Measurements from ENCODE around the gene LAT.
"Not testable (repeated sequence)": the region's sequence is repeated elsewhere in the genome, so short reads cannot be mapped to it uniquely, and the experiment has no call there.

The LAT gene

DNA sequence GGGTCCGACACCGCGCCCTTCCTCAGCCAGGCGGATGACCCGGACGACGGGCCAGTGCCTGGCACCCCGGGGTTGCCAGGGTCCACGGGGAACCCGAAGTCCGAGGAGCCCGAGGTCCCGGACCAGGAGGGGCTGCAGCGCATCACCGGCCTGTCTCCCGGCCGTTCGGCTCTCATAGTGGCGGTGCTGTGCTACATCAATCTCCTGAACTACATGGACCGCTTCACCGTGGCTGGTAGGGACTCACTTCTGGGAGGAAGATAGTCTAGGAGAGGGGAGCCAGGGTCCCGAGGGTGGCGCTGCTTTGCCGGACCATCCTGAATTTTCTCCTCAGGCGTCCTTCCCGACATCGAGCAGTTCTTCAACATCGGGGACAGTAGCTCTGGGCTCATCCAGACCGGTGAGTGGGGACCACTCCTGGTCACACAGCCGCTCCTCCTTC is 9.7 kb upstream of the LAT start:
- Histone ChIP-seq H3K4me3 (ENCODE audit: severe bottlenecking) (peak overlapping the region; percentile 56), H3K4me1 (ENCODE audit: insufficient read depth, poor library complexity, severe bottlenecking) (no peaks in the 10 kb centered on the region), H3K27ac (ENCODE audit: poor library complexity, severe bottlenecking) (peak overlapping the region; percentile 67), H3K27me3 (ENCODE audit: insufficient read depth, poor library complexity, severe bottlenecking) (no peaks in the 10 kb centered on the region), H3K9me3 (ENCODE audit: severe bottlenecking) (no peaks in the 10 kb centered on the region), H3K36me3 (ENCODE audit: low read depth) (no peaks in the 10 kb centered on the region)
- peak; percentile 13 for ATAC-seq (ENCODE audit: low read depth)
- TF ChIP-seq, protein P1, sequence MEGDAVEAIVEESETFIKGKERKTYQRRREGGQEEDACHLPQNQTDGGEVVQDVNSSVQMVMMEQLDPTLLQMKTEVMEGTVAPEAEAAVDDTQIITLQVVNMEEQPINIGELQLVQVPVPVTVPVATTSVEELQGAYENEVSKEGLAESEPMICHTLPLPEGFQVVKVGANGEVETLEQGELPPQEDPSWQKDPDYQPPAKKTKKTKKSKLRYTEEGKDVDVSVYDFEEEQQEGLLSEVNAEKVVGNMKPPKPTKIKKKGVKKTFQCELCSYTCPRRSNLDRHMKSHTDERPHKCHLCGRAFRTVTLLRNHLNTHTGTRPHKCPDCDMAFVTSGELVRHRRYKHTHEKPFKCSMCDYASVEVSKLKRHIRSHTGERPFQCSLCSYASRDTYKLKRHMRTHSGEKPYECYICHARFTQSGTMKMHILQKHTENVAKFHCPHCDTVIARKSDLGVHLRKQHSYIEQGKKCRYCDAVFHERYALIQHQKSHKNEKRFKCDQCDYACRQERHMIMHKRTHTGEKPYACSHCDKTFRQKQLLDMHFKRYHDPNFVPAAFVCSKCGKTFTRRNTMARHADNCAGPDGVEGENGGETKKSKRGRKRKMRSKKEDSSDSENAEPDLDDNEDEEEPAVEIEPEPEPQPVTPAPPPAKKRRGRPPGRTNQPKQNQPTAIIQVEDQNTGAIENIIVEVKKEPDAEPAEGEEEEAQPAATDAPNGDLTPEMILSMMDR (IDR thresholded peaks at IDR 0.05; ENCODE audit: poor library complexity, severe bottlenecking): no peak
- DNase-seq (ENCODE audit: low spot score): no peak

DNA sequence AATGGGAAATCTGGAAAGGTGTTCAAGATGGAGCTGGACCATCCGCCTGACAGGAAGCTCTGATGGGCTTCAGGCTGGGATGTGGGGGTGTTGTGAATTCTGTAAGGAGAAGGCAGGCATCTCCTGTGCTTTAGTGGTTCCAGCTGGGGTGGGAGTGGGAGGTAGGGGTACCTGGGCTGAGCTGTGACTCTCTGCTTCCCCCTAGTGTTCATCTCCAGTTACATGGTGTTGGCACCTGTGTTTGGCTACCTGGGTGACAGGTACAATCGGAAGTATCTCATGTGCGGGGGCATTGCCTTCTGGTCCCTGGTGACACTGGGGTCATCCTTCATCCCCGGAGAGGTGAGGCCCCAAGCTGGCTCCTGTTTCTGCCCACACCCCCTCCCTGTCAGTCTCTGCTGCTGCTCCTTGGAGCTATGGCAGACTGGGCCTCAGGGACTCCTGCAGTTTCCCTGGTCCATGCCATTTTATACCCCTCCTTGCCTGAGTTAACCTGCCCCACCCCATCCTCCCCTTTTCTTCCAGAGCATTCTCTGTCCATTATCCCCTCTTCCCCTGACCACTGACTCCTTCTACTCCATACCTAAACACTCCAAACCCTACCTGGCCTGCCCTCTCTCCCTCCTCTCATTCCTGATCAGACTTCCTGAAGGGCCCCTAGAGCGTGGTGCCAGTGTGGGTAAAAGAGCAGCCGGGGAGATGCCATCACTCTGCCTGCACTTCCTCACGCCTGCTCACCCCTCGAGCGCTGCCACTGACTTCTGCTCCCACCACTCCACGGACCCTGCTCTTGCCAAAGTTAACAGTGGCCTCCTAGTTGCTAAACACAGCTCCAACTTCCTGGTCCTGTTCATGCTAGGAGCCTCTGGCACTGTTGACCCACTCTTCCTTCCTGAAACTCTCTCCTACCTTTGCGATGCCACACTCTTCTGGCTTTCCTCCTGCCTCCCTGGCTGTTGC is 6.9 kb upstream of the LAT start:
- no peak for DNase-seq (ENCODE audit: low spot score)
- H3K9me3 ChIP-seq (ENCODE audit: severe bottlenecking): no peaks in the 10 kb centered on the region
- peaks cover 18% of the 10 kb centered on the region; the same call in 1 of the 2 replicates for H3K36me3 ChIP-seq (ENCODE audit: low read depth)
- TF ChIP-seq, protein P1 (IDR thresholded peaks at IDR 0.05; ENCODE audit: poor library complexity, severe bottlenecking): peak; percentile 73
- H3K27ac ChIP-seq (ENCODE audit: poor library complexity, severe bottlenecking): no peak overlapping the region
- no peak for ATAC-seq (ENCODE audit: low read depth)
- no peaks in the 10 kb centered on the region for H3K4me1 ChIP-seq (ENCODE audit: insufficient read depth, poor library complexity, severe bottlenecking)
- H3K27me3 ChIP-seq (ENCODE audit: insufficient read depth, poor library complexity, severe bottlenecking): no peaks in the 10 kb centered on the region
- no peak overlapping the region for H3K4me3 ChIP-seq (ENCODE audit: severe bottlenecking)

DNA sequence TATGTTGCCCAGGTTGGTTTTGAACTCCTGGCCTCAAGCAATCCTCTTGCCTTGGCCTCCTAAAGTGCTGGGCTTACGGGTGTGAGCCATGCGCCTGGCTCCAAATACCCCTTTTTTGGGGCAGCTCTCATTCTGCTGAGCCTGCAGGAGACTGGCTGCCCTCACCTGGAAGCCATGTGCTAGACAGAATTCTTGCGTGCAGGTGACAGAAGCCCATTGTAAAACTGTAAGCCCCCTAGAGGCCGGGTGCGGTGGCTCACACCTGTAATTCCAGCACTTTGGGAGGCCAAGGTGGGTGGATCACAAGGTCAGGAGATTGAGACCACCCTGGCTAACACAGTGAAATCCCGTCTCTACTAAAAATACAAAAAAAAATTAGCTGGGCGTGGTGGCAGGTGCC is 4.5 kb upstream of the LAT start:
- H3K4me1 ChIP-seq (ENCODE audit: insufficient read depth, poor library complexity, severe bottlenecking); H3K27ac ChIP-seq (ENCODE audit: poor library complexity, severe bottlenecking); ATAC-seq (ENCODE audit: low read depth); DNase-seq (ENCODE audit: low spot score); H3K9me3 ChIP-seq (ENCODE audit: severe bottlenecking); H3K4me3 ChIP-seq (ENCODE audit: severe bottlenecking); H3K27me3 ChIP-seq (ENCODE audit: insufficient read depth, poor library complexity, severe bottlenecking): not testable (repeated sequence)
- H3K36me3 ChIP-seq (ENCODE audit: low read depth): peaks cover 23% of the 10 kb centered on the region; the same call in 1 of the 2 replicates

DNA sequence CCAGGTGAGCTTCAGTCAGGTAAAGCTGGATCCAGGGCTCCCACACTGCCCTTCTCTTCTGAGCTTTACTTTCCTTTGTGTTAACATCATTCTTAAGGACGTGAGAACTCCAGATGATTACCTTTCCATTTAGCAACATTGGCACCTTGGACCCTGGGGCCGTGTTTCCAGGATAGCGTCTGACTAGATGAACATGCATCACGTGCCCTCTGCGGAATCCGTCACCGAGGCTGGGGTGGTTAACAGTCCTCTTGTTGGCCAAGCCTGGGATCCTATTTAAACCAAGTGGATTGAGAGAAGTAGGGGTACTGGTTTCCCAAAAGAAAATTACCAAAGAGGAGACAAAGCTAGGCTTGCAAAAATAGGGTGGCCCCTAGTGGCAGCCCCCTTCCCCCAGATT is 3.9 kb upstream of the LAT start:
- H3K4me1 ChIP-seq (ENCODE audit: insufficient read depth, poor library complexity, severe bottlenecking): no peaks in the 10 kb centered on the region
- H3K27me3 ChIP-seq (ENCODE audit: insufficient read depth, poor library complexity, severe bottlenecking): no peaks in the 10 kb centered on the region
- TF ChIP-seq, protein P1 (IDR thresholded peaks at IDR 0.05; ENCODE audit: poor library complexity, severe bottlenecking): no peak
- no peak overlapping the region for H3K4me3 ChIP-seq (ENCODE audit: severe bottlenecking)
- no peaks in the 10 kb centered on the region for H3K9me3 ChIP-seq (ENCODE audit: severe bottlenecking)
- DNase-seq (ENCODE audit: low spot score) (no peak), ATAC-seq (ENCODE audit: low read depth) (no peak)
- no peak overlapping the region for H3K27ac ChIP-seq (ENCODE audit: poor library complexity, severe bottlenecking)
- peaks cover 23% of the 10 kb centered on the region; the same call in 1 of the 2 replicates for H3K36me3 ChIP-seq (ENCODE audit: low read depth)

DNA sequence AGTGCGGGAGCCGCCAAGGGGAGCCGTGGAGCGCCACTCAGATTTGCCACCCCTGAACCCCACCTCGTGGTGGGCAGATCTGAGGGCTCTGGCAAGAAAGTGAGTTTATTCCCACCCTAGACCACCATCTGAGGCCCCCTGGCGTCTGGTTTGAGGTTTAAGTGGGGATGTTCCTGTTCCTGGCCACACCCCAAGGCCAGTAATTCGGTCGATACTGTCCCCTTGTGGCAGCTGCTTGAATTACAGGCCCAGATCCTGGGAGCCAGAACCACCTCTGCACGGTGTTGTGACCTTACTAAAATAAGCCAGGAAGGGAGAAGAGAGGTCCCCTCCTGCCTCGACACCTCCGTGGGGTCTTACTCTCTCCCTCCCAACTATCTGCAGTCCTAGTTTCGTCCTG is 3.3 kb upstream of the LAT start:
- H3K27ac ChIP-seq (ENCODE audit: poor library complexity, severe bottlenecking): no peak overlapping the region
- no peak overlapping the region for H3K4me3 ChIP-seq (ENCODE audit: severe bottlenecking)
- TF ChIP-seq, protein P1 (IDR thresholded peaks at IDR 0.05; ENCODE audit: poor library complexity, severe bottlenecking): peak; percentile 35
- no peak for ATAC-seq (ENCODE audit: low read depth)
- H3K36me3 ChIP-seq (ENCODE audit: low read depth): peaks cover 23% of the 10 kb centered on the region; the same call in 1 of the 2 replicates
- H3K4me1 ChIP-seq (ENCODE audit: insufficient read depth, poor library complexity, severe bottlenecking): no peaks in the 10 kb centered on the region
- no peaks in the 10 kb centered on the region for H3K9me3 ChIP-seq (ENCODE audit: severe bottlenecking)
- no peaks in the 10 kb centered on the region for H3K27me3 ChIP-seq (ENCODE audit: insufficient read depth, poor library complexity, severe bottlenecking)
- DNase-seq (ENCODE audit: low spot score): no peak
